H1 (cell line): ENCODE measurements around the gene KIF11. TPM values are rescaled to one million over a fixed set of nuclear protein-coding genes. Genes with fewer than 3 reads are reported as not detected.

Experiments used
- CTCF ChIA-PET: fragments of 300-600 bp; sonication (Branson Sonifier 250); formaldehyde crosslinking; loops from one replicate; lab custom pipeline; 2021; ENCODE audit not compliant: partially characterized antibody; lab: Charles Lee
- POLR2A ChIA-PET: fragments of 300-600 bp; sonication (Branson Sonifier 250); formaldehyde crosslinking; loops from one replicate; lab custom pipeline; 2021; ENCODE audit warnings: inconsistent platforms; ENCODE audit not compliant: partially characterized antibody; lab: Charles Lee
- DNase-seq, 2 experiments: peaks; one replicate each; pipeline versions ENCODE4 v3.0.0 to v3.0.0-alpha.2; 2010 to 2022; ENCODE audit warnings: low spot score in 2 of 2, low read depth in 1 of 2, mixed read lengths in 1 of 2
- FAIRE-seq: peaks from 2 replicates; lab custom pipeline; 2011; peaks lifted over from hg19 to GRCh38; lab: Jason Lieb, UNC
- H2AFZ ChIP-seq: 2 replicates; pipeline ENCODE4 v1.8.1; 2012; ENCODE audit warnings: low read length, inconsistent platforms
- H2AK5ac ChIP-seq: 2 replicates; pipeline ENCODE4 v1.6.1; 2013; ENCODE audit warnings: low read depth, low read length
- H2BK120ac ChIP-seq: replicated peaks from 2 replicates; pipeline ENCODE3; 2013; ENCODE audit warnings: low read depth, low read length, inconsistent platforms
- H2BK12ac ChIP-seq: 2 replicates; pipeline ENCODE4 v1.6.1; 2013; ENCODE audit warnings: low read depth, low read length
- H2BK15ac ChIP-seq: 2 replicates; pipeline ENCODE4 v1.6.1; 2013; ENCODE audit warnings: low read length
- H2BK20ac ChIP-seq: 2 replicates; pipeline ENCODE4 v1.6.1; 2013; ENCODE audit warnings: low read length
- H2BK5ac ChIP-seq: 2 replicates; pipeline ENCODE4 v1.6.1; 2013; ENCODE audit warnings: low read depth, low read length
- H3K14ac ChIP-seq: 2 replicates; pipeline ENCODE4 v1.6.1; 2013; ENCODE audit warnings: inconsistent platforms; ENCODE audit not compliant: insufficient read length
- H3K18ac ChIP-seq: 2 replicates; pipeline ENCODE4 v1.6.1; 2013; ENCODE audit warnings: low read length; ENCODE audit errors: extremely low read depth
- H3K23ac ChIP-seq: 2 replicates; pipeline ENCODE4 v1.6.1; 2013; ENCODE audit warnings: inconsistent platforms; ENCODE audit not compliant: insufficient read length
- H3K23me2 ChIP-seq: 2 replicates; pipeline ENCODE4 v1.6.1; 2013; ENCODE audit warnings: low read depth, low read length
- H3K27ac ChIP-seq: 2 replicates; pipeline ENCODE4 v1.6.1; 2011; ENCODE audit warnings: low read depth, low read length, inconsistent platforms
- H3K27me3 ChIP-seq, 4 experiments: replicated peaks in 1 of 4; 1 replicate in 1 of 4; 2 replicates in 3 of 4; pipeline versions ENCODE4 v1.6.1 to v1.8.1; 2011 to 2013; ENCODE audit warnings: low read length in 3 of 4, mild to moderate bottlenecking in 3 of 4, inconsistent platforms in 2 of 4, mixed read lengths in 2 of 4, moderate library complexity in 1 of 4; ENCODE audit not compliant: control insufficient read depth in 3 of 4, insufficient read depth in 3 of 4; ENCODE audit errors: extremely low read depth in 1 of 4
- H3K36me3 ChIP-seq, 4 experiments: 2 replicates each; pipeline versions ENCODE4 v1.6.1 to v1.8.1; 2011 to 2013; ENCODE audit warnings: mild to moderate bottlenecking in 4 of 4, low read length in 3 of 4, moderate library complexity in 2 of 4, control low read depth in 1 of 4, inconsistent platforms in 1 of 4; ENCODE audit not compliant: insufficient read depth in 4 of 4, control insufficient read depth in 2 of 4
- H3K4ac ChIP-seq: replicated peaks from 2 replicates; pipeline ENCODE3; 2013; ENCODE audit warnings: low read length, low read depth, mixed read lengths, inconsistent platforms; ENCODE audit not compliant: insufficient read length
- H3K4me1 ChIP-seq, 4 experiments: replicated peaks in 1 of 4; 1 replicate in 1 of 4; 2 replicates in 3 of 4; pipeline versions ENCODE4 v1.6.1 to v1.8.1; 2011 to 2013; ENCODE audit warnings: low read length in 3 of 4, inconsistent platforms in 2 of 4, mixed read lengths in 1 of 4; ENCODE audit not compliant: insufficient read depth in 4 of 4, control insufficient read depth in 3 of 4
- H3K4me2 ChIP-seq, 2 experiments: 2 replicates each; pipeline versions ENCODE4 v1.6.1 to v1.8.1; 2011 to 2013; ENCODE audit warnings: low read depth in 2 of 2, low read length in 2 of 2, control low read depth in 1 of 2, inconsistent platforms in 1 of 2, mild to moderate bottlenecking in 1 of 2; ENCODE audit not compliant: insufficient read depth in 1 of 2
- H3K4me3 ChIP-seq, 4 experiments: fragments of 200-600, 300-600 bp in 1 of 4; sonication (generic), shearing (Covaris generic), sonication (Bioruptor Twin) in 1 of 4; 2 replicates each; pipeline versions ENCODE4 v1.5.1 to v1.8.1; 2011 to 2016; ENCODE audit warnings: low read length in 4 of 4, low read depth in 3 of 4, control low read depth in 2 of 4, inconsistent platforms in 2 of 4, mild to moderate bottlenecking in 2 of 4, mixed read lengths in 1 of 4, moderate library complexity in 1 of 4; ENCODE audit not compliant: insufficient read depth in 2 of 4; ENCODE audit errors: extremely low read depth in 1 of 4
- H3K56ac ChIP-seq: replicated peaks from 2 replicates; pipeline ENCODE3; 2013; ENCODE audit warnings: low read depth, mild to moderate bottlenecking, mixed read lengths, low read length, inconsistent platforms; ENCODE audit not compliant: insufficient read length
- H3K79me1 ChIP-seq: 2 replicates; pipeline ENCODE4 v1.6.1; 2013; ENCODE audit warnings: low read depth, low read length, control low read depth
- H3K79me2 ChIP-seq, 2 experiments: 2 replicates each; pipeline versions ENCODE4 v1.6.1 to v1.8.1; 2012 to 2013; ENCODE audit warnings: low read length in 2 of 2, mild to moderate bottlenecking in 2 of 2, inconsistent platforms in 1 of 2; ENCODE audit not compliant: insufficient read depth in 2 of 2, control insufficient read depth in 1 of 2
- H3K9ac ChIP-seq, 4 experiments: replicated peaks in 1 of 4; 1 replicate in 1 of 4; 2 replicates in 3 of 4; pipeline versions ENCODE4 v1.6.1 to v1.8.1; 2011 to 2013; ENCODE audit warnings: low read depth in 3 of 4, low read length in 3 of 4, control low read depth in 2 of 4, mild to moderate bottlenecking in 2 of 4, moderate library complexity in 2 of 4, inconsistent platforms in 1 of 4; ENCODE audit errors: extremely low read depth in 1 of 4
- H3K9me3 ChIP-seq, 2 experiments: 2 replicates each; pipeline versions ENCODE4 v1.6.1 to v1.8.1; 2012 to 2013; ENCODE audit warnings: mild to moderate bottlenecking in 2 of 2, moderate library complexity in 2 of 2, control low read depth in 1 of 2, inconsistent platforms in 1 of 2, low read depth in 1 of 2, low read length in 1 of 2, mixed read lengths in 1 of 2; ENCODE audit not compliant: insufficient read depth in 2 of 2
- H4K20me1 ChIP-seq, 2 experiments: replicated peaks in 1 of 2; 2 replicates each; pipeline versions ENCODE3 to v1.8.1; 2011 to 2013; ENCODE audit warnings: inconsistent platforms in 2 of 2, low read length in 2 of 2, mild to moderate bottlenecking in 1 of 2; ENCODE audit not compliant: insufficient read depth in 2 of 2, control insufficient read depth in 1 of 2
- H4K5ac ChIP-seq: 2 replicates; pipeline ENCODE4 v1.6.1; 2013; ENCODE audit warnings: low read length, low read depth, mixed read lengths, inconsistent platforms; ENCODE audit not compliant: insufficient read length
- H4K8ac ChIP-seq: 2 replicates; pipeline ENCODE4 v1.8.0; 2013; ENCODE audit warnings: mild to moderate bottlenecking, moderate library complexity, low read length, inconsistent platforms; ENCODE audit not compliant: insufficient read depth; ENCODE audit errors: extremely low read depth
- H4K91ac ChIP-seq: replicated peaks from 2 replicates; pipeline ENCODE3; 2013; ENCODE audit warnings: low read length, mixed read lengths, inconsistent platforms; ENCODE audit not compliant: insufficient read length
- CBX5 ChIP-seq: fragments of 300-800, 300-1000 bp; sonication (generic); IDR thresholded peaks from 2 replicates; pipeline ENCODE4 v1.7.1; 2016; ENCODE audit warnings: antibody characterized with exemption, low read length, low read depth
- CEBPB ChIP-seq: IDR thresholded peaks from 2 replicates; pipeline ENCODE4 v1.6.1; 2012; ENCODE audit warnings: low read depth, low read length
- CHD1 ChIP-seq: IDR thresholded peaks from 2 replicates; pipeline ENCODE4 v1.6.1; 2012; ENCODE audit warnings: low read depth, low read length, improper control_type of control experiment
- CTBP2 ChIP-seq: IDR thresholded peaks from 2 replicates; pipeline ENCODE4 v1.7.0; 2011; ENCODE audit warnings: borderline replicate concordance, mild to moderate bottlenecking, moderate library complexity, mixed read lengths, low read length; ENCODE audit not compliant: insufficient read depth, insufficient read length
- E2F6 ChIP-seq: IDR thresholded peaks from 2 replicates; pipeline ENCODE4 v1.6.1; 2012; ENCODE audit warnings: inconsistent platforms
- GTF2F1 ChIP-seq: IDR thresholded peaks from 2 replicates; pipeline ENCODE4 v1.6.1; 2012; ENCODE audit warnings: low read depth, low read length, improper control_type of control experiment, borderline replicate concordance
- HDAC6 ChIP-seq: IDR thresholded peaks from one replicate; pipeline ENCODE4 v1.7.1; 2012; ENCODE audit warnings: low read depth, mild to moderate bottlenecking, inconsistent platforms, low read length, moderate library complexity
- PHF8 ChIP-seq: fragments of 200-600 bp; sonication (generic); conservative IDR thresholded peaks from 2 replicates; pipeline ENCODE4 v1.7.1; 2012; ENCODE audit warnings: low read depth, mild to moderate bottlenecking, inconsistent platforms, low read length, moderate library complexity
- RBBP5 ChIP-seq: IDR thresholded peaks from 2 replicates; pipeline ENCODE4 v1.7.1; 2012; ENCODE audit warnings: low read depth, mild to moderate bottlenecking, inconsistent platforms, low read length, moderate library complexity, borderline replicate concordance
- RNF2 ChIP-seq: fragments of 200-900, 300-1000 bp; sonication (generic); IDR thresholded peaks from 2 replicates; pipeline ENCODE4 v1.7.1; 2016; ENCODE audit warnings: borderline replicate concordance, low read depth, mild to moderate bottlenecking, antibody characterized with exemption, low read length; ENCODE audit not compliant: poor library complexity, severe bottlenecking; ENCODE audit errors: missing control alignments
- SAP30 ChIP-seq: fragments of 300-600 bp; sonication (generic); IDR thresholded peaks from 2 replicates; pipeline ENCODE4 v1.7.1; 2012; ENCODE audit warnings: low read length, moderate library complexity, mild to moderate bottlenecking, inconsistent platforms; ENCODE audit not compliant: insufficient read depth, insufficient replicate concordance
- WGBS, 2 experiments: shearing (Covaris generic) in 1 of 2; methylation state at CpG; one replicate each; pipeline versions ENCODE4 v1.1.6 to v1.1.7; 2013 to 2015; ENCODE audit warnings: low lambda C conversion rate in 2 of 2, mixed read lengths in 2 of 2, inconsistent platforms in 1 of 2, low coverage in 1 of 2, missing lambda C conversion rate in 1 of 2; ENCODE audit not compliant: insufficient replicate concordance in 2 of 2, insufficient coverage in 1 of 2, insufficient read length in 1 of 2; ENCODE audit errors: extremely low coverage in 1 of 2, missing lambda C conversion rate in 1 of 2; 5-methylcytosine and 5-hydroxymethylcytosine counted together
- polyA plus RNA-seq, 7 experiments: library from polyadenylated mRNA; depleted of rRNA in 3 of 7; stranded (reverse) in 5 of 7; unstranded in 2 of 7; fragments of >200 nt in 5 of 7; fragments of 200-250 nt in 2 of 7; gene quantifications; 1 replicate in 5 of 7; 2 replicates in 1 of 7; 4 replicates in 1 of 7; pipeline versions ENCODE4 v1.2.1 to v1.2.3, GENCODE V29; 2011 to 2013; ENCODE audit warnings: missing spikeins in 2 of 7, mixed read lengths in 2 of 7
- total RNA-seq: library from RNA; stranded (reverse); fragmentation: NEBNext Ultra II Directional; extraction: Animal tissue kit (Norgen Biotek cat#: 25700); gene quantifications from 2 replicates; pipeline ENCODE4 v1.2.1, GENCODE V29; 2021

Gene KIF11
- total and polyA plus RNA-seq, 2 of the 8 experiments (the other 6 are each of a cell fraction or from before 2014, with no cell fraction given) = 11.1 to 59.2 TPM

GRCh38 chr10:92702301-92702916 lies 109.5 kb downstream of the KIF11 start:
- Histone ChIP-seq H3K79me1 (no peaks in the 10 kb centered on the region), H3K27ac (no peak overlapping the region), H3K79me2 (no peaks in the 10 kb centered on the region), H2BK12ac (no peak overlapping the region), H3K23me2 (peaks cover 5% of the 10 kb centered on the region; the same call in 1 of the 2 replicates), H3K4ac (no peak overlapping the region), H2BK15ac (no peak overlapping the region), H2AFZ (no peak overlapping the region), H3K14ac (no peak overlapping the region), H2BK20ac (no peak overlapping the region), H3K18ac (no peak overlapping the region), H3K56ac (no peak overlapping the region), H4K20me1 (no peaks in the 10 kb centered on the region), H3K4me2 (no peak overlapping the region), H3K9ac (no peak overlapping the region; a peak in 1 of 7 replicates), H2AK5ac (no peak overlapping the region), H3K36me3 (no peaks in the 10 kb centered on the region), H3K4me1 (no peaks in the 10 kb centered on the region; a peak in 1 of 7 replicates), H3K23ac (no peak overlapping the region), H4K91ac (no peak overlapping the region), H3K9me3 (no peaks in the 10 kb centered on the region), H3K4me3 (no peak overlapping the region), H3K27me3 (peaks cover 3 to 32% (median 24%) of the 10 kb centered on the region in 4 experiments), H4K5ac (no peak overlapping the region), H2BK5ac (no peak overlapping the region), H4K8ac (no peak overlapping the region), H2BK120ac (no peak overlapping the region)
- CTCF ChIA-PET = interaction anchor here (0.7 to 1.0 kb wide), 3 partner anchors 9 to 19 kb away, joined by 3 read pairs; no protein-coding TSS in a partner anchor
- TF ChIP-seq RNF2 (no peak), GTF2F1 (no peak), E2F6 (no peak), CTBP2 (no peak), CEBPB (no peak), HDAC6 (no peak), CHD1 (no peak), SAP30 (no peak), PHF8 (no peak), RBBP5 (no peak), CBX5 (no peak)
- POLR2A ChIA-PET = interaction anchor here (0.7 kb wide), 1 partner anchor 22 kb away, joined by 3 read pairs; no protein-coding TSS in a partner anchor
- DNase-seq (no peak), FAIRE-seq (no peak)
- WGBS, 2 experiments = 86% methylated on average over 4 of the region's 4 CpGs; no CpG with 5 or more reads in 1 of the 2 experiments
